HG03565 (cell line): ENCODE results near the gene CELA2B.
"Not testable (repeated sequence)": the region's sequence is repeated elsewhere in the genome, so short reads cannot be mapped to it uniquely, and the experiment has no call there.

Experiments
- ATAC-seq: cut with Tn5 transposase; IDR thresholded peaks from one replicate; pipeline ENCODE4 v1.9.1; 2021; ENCODE audit warnings: mild to moderate bottlenecking, moderate library complexity; ENCODE audit not compliant: unreplicated experiment

CELA2B gene

GRCh38 chr1:15465674-15466073 is 10.2 kb upstream of the CELA2B start:
- no peak for ATAC-seq

- ATAC-seq = not testable (repeated sequence)
These were observed 8.8 kb upstream of the CELA2B start for GRCh38 chr1:15466955-15467625.

GRCh38 chr1:15468145-15468544 is 7.8 kb upstream of the CELA2B start:
- ATAC-seq = no peak

GRCh38 chr1:15469361-15469760 is 6.5 kb upstream of the CELA2B start:
- ATAC-seq = no peak

GRCh38 chr1:15469821-15470448 is 6.0 kb upstream of the CELA2B start:
- ATAC-seq = not testable (repeated sequence)

GRCh38 chr1:15471067-15471466 is 4.8 kb upstream of the CELA2B start:
- not testable (repeated sequence) for ATAC-seq

- ATAC-seq = not testable (repeated sequence)
These were observed 4.2 kb upstream of the CELA2B start for GRCh38 chr1:15471723-15472122.

- ATAC-seq = no peak
These were observed 3.3 kb upstream of the CELA2B start for GRCh38 chr1:15472587-15472986.

- no peak for ATAC-seq
These were observed 1.0 kb downstream of the CELA2B start for GRCh38 chr1:15476927-15477326.

- no peak for ATAC-seq
These were observed 1.8 kb downstream of the CELA2B start for GRCh38 chr1:15477646-15478212.

- no peak for ATAC-seq
These were observed 3.9 kb downstream of the CELA2B start for GRCh38 chr1:15479654-15480347.

GRCh38 chr1:15482455-15482854 is 6.6 kb downstream of the CELA2B start:
- not testable (repeated sequence) for ATAC-seq

- not testable (repeated sequence) for ATAC-seq
These were observed 7.2 kb downstream of the CELA2B start for GRCh38 chr1:15482983-15483543.

GRCh38 chr1:15483971-15484370 is 8.1 kb downstream of the CELA2B start:
- ATAC-seq = no peak

- not testable (repeated sequence) for ATAC-seq
These were observed 8.5 kb downstream of the CELA2B start for GRCh38 chr1:15484443-15484842.

- no peak for ATAC-seq
These were observed 9.7 kb downstream of the CELA2B start for GRCh38 chr1:15485636-15486035.

GRCh38 chr1:15486844-15487610 is 11.1 kb downstream of the CELA2B start:
- not testable (repeated sequence) for ATAC-seq

- ATAC-seq = no peak
These were observed 12.5 kb downstream of the CELA2B start for GRCh38 chr1:15488371-15488770.

- ATAC-seq = no peak
These were observed 13.3 kb downstream of the CELA2B start for GRCh38 chr1:15489052-15489736.

GRCh38 chr1:15491010-15491409 is 15.1 kb downstream of the CELA2B start:
- ATAC-seq = not testable (repeated sequence)
